Measurements from ENCODE around the gene UMAD1.

The UMAD1 gene

GRCh38 chr7:7639847-7640220 lies 718 bp upstream of the UMAD1 start:
- Histone ChIP-seq H3K36me3 (ENCODE audit: insufficient read depth, low read length) (no peaks in the 10 kb centered on the region), H3F3A (ENCODE audit: low read depth) (no peaks in the 10 kb centered on the region), H3K9me3 (ENCODE audit: insufficient read depth, low read depth, low read length) (no peaks in the 10 kb centered on the region), H3K79me2 (ENCODE audit: insufficient read depth, low read length) (peaks cover 41% of the 10 kb centered on the region), H3K4me1 (ENCODE audit: insufficient read depth, low read length, poor library complexity, severe bottlenecking) (peaks cover 31% of the 10 kb centered on the region), H3K27me3 (ENCODE audit: insufficient read depth, low read length, poor library complexity, severe bottlenecking) (no peaks in the 10 kb centered on the region), H3K9me2 (replicated peaks; ENCODE audit: low read depth, low read length) (no peaks in the 10 kb centered on the region), H3K4me3 (ENCODE audit: low read length, poor library complexity, severe bottlenecking) (peak overlapping the region; percentile 80), H4K20me1 (ENCODE audit: insufficient read depth, low read length, poor library complexity, severe bottlenecking) (no peaks in the 10 kb centered on the region), H3K9ac (ENCODE audit: low read depth, low read length, poor library complexity, severe bottlenecking) (peak overlapping the region; percentile 82), H3K4me2 (ENCODE audit: low read depth, low read length, poor library complexity, severe bottlenecking) (peak overlapping the region; percentile 91), H2AFZ (ENCODE audit: low read length) (peak overlapping the region; percentile 81)
- TF ChIP-seq, protein P1, sequence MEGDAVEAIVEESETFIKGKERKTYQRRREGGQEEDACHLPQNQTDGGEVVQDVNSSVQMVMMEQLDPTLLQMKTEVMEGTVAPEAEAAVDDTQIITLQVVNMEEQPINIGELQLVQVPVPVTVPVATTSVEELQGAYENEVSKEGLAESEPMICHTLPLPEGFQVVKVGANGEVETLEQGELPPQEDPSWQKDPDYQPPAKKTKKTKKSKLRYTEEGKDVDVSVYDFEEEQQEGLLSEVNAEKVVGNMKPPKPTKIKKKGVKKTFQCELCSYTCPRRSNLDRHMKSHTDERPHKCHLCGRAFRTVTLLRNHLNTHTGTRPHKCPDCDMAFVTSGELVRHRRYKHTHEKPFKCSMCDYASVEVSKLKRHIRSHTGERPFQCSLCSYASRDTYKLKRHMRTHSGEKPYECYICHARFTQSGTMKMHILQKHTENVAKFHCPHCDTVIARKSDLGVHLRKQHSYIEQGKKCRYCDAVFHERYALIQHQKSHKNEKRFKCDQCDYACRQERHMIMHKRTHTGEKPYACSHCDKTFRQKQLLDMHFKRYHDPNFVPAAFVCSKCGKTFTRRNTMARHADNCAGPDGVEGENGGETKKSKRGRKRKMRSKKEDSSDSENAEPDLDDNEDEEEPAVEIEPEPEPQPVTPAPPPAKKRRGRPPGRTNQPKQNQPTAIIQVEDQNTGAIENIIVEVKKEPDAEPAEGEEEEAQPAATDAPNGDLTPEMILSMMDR (conservative IDR thresholded peaks at IDR 0.05; ENCODE audit: low read length) = no peak
- no peak for TF ChIP-seq EZH2phosphoT487 (IDR thresholded peaks at IDR 0.05; ENCODE audit: borderline replicate concordance)

GRCh38 chr7:7641129-7641663 lies 644 bp downstream of the UMAD1 start:
- peak overlapping the region; percentile 82 for H3K9ac ChIP-seq (ENCODE audit: low read depth, low read length, poor library complexity, severe bottlenecking)
- H3K4me3 ChIP-seq (ENCODE audit: low read length, poor library complexity, severe bottlenecking) = peak overlapping the region; percentile 80
- H3F3A ChIP-seq (ENCODE audit: low read depth) = no peaks in the 10 kb centered on the region
- no peaks in the 10 kb centered on the region for H3K36me3 ChIP-seq (ENCODE audit: insufficient read depth, low read length)
- H3K79me2 ChIP-seq (ENCODE audit: insufficient read depth, low read length) = peaks cover 49% of the 10 kb centered on the region
- peak overlapping the region; percentile 85 for H3K4me2 ChIP-seq (ENCODE audit: low read depth, low read length, poor library complexity, severe bottlenecking)
- H3K27me3 ChIP-seq (ENCODE audit: insufficient read depth, low read length, poor library complexity, severe bottlenecking) = no peaks in the 10 kb centered on the region
- no peaks in the 10 kb centered on the region for H3K9me2 ChIP-seq (replicated peaks; ENCODE audit: low read depth, low read length)
- H4K20me1 ChIP-seq (ENCODE audit: insufficient read depth, low read length, poor library complexity, severe bottlenecking) = no peaks in the 10 kb centered on the region
- no peaks in the 10 kb centered on the region for H3K9me3 ChIP-seq (ENCODE audit: insufficient read depth, low read depth, low read length)
- H2AFZ ChIP-seq (ENCODE audit: low read length) = peak overlapping the region; percentile 86
- peaks cover 31% of the 10 kb centered on the region for H3K4me1 ChIP-seq (ENCODE audit: insufficient read depth, low read length, poor library complexity, severe bottlenecking)
- TF ChIP-seq, protein P1 (conservative IDR thresholded peaks at IDR 0.05; ENCODE audit: low read length) = peak; percentile 17; the same call in 1 of the 2 replicates
- no peak for TF ChIP-seq EZH2phosphoT487 (IDR thresholded peaks at IDR 0.05; ENCODE audit: borderline replicate concordance)

DNA sequence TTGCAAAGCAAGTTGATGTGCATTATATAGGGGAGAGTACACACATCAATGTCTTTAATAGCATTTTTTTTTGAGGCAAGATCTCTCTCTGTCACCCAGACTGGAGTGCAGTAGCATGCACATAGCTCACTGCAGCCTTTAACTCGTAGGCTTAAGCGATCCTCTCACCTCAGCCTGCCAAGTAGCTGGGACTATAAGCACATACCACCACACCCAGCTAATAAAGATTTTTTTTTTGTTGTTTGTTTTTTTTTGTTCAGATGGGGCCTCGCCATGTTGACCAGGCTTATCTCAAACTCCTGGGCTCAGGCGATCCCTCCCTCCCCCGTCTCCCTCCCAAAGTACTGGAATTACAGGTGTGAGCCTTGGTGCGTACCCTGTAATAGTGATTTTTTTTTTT lies 1.5 kb downstream of the UMAD1 start:
- H3K9ac ChIP-seq (ENCODE audit: low read depth, low read length, poor library complexity, severe bottlenecking) = peak overlapping the region; percentile 82
- H3K4me1 ChIP-seq (ENCODE audit: insufficient read depth, low read length, poor library complexity, severe bottlenecking) = peaks cover 31% of the 10 kb centered on the region
- H3F3A ChIP-seq (ENCODE audit: low read depth) = no peaks in the 10 kb centered on the region

More for the DNA sequence above, 1.5 kb downstream of the UMAD1 start:
- no peaks in the 10 kb centered on the region for H3K36me3 ChIP-seq (ENCODE audit: insufficient read depth, low read length)
- H2AFZ ChIP-seq (ENCODE audit: low read length) = no peak overlapping the region
- H3K4me3 ChIP-seq (ENCODE audit: low read length, poor library complexity, severe bottlenecking) = peak overlapping the region; percentile 80
- peaks cover 55% of the 10 kb centered on the region for H3K79me2 ChIP-seq (ENCODE audit: insufficient read depth, low read length)
- H4K20me1 ChIP-seq (ENCODE audit: insufficient read depth, low read length, poor library complexity, severe bottlenecking) = no peaks in the 10 kb centered on the region
- no peaks in the 10 kb centered on the region for H3K9me2 ChIP-seq (replicated peaks; ENCODE audit: low read depth, low read length)
- no peaks in the 10 kb centered on the region for H3K27me3 ChIP-seq (ENCODE audit: insufficient read depth, low read length, poor library complexity, severe bottlenecking)
- H3K9me3 ChIP-seq (ENCODE audit: insufficient read depth, low read depth, low read length) = no peaks in the 10 kb centered on the region
- TF ChIP-seq, protein P1 (conservative IDR thresholded peaks at IDR 0.05; ENCODE audit: low read length) = no peak
- TF ChIP-seq EZH2phosphoT487 (IDR thresholded peaks at IDR 0.05; ENCODE audit: borderline replicate concordance) = no peak
- peak overlapping the region; percentile 85 for H3K4me2 ChIP-seq (ENCODE audit: low read depth, low read length, poor library complexity, severe bottlenecking)
